CD14-positive monocyte (primary cell): ENCODE data around the gene ATP5F1E. TPM values are rescaled to one million over a fixed set of nuclear protein-coding genes. Genes with fewer than 3 reads are reported as not detected.

Experiments
- DNase-seq, 3 donors: peaks; one replicate each; pipeline ENCODE4 v3.0.0-alpha.2; 2011 to 2022
- H2AFZ ChIP-seq: 2 replicates; pipeline ENCODE4 v1.6.0; 2012; ENCODE audit warnings: mild to moderate bottlenecking, low read depth, low read length, inconsistent platforms; ENCODE audit not compliant: insufficient read depth, poor library complexity, severe bottlenecking
- H3K27ac ChIP-seq, 2 donors: 1 replicate in 1 of 2; 2 replicates in 1 of 2; pipeline ENCODE4 v1.5.1; 2012 to 2013; ENCODE audit warnings: low read length in 2 of 2, control low read depth in 1 of 2, inconsistent platforms in 1 of 2, low read depth in 1 of 2, mild to moderate bottlenecking in 1 of 2
- H3K27me3 ChIP-seq, 2 donors: one replicate each; pipeline versions ENCODE4 v1.6.0 to v1.6.1; 2011 to 2013; ENCODE audit warnings: low read length in 2 of 2; ENCODE audit not compliant: control insufficient read depth in 2 of 2, insufficient read depth in 2 of 2
- H3K36me3 ChIP-seq, 2 donors: replicated peaks in 1 of 2; 1 replicate in 1 of 2; 2 replicates in 1 of 2; pipeline versions ENCODE4 v1.5.1 to v1.6.1; 2012 to 2013; ENCODE audit warnings: low read length in 2 of 2, control low read depth in 1 of 2, inconsistent platforms in 1 of 2, mild to moderate bottlenecking in 1 of 2; ENCODE audit not compliant: insufficient read depth in 2 of 2, control insufficient read depth in 1 of 2
- H3K4me1 ChIP-seq, 2 donors: 1 replicate in 1 of 2; 2 replicates in 1 of 2; pipeline versions ENCODE4 v1.5.1 to v1.6.1; 2012 to 2013; ENCODE audit warnings: low read length in 2 of 2, control low read depth in 1 of 2, inconsistent platforms in 1 of 2, mild to moderate bottlenecking in 1 of 2, moderate library complexity in 1 of 2; ENCODE audit not compliant: insufficient read depth in 2 of 2, control insufficient read depth in 1 of 2
- H3K4me2 ChIP-seq: replicated peaks from 2 replicates; pipeline ENCODE3; 2012; ENCODE audit warnings: low read length, moderate library complexity, mild to moderate bottlenecking; ENCODE audit not compliant: poor library complexity, severe bottlenecking; ENCODE audit errors: extremely low read depth
- H3K4me3 ChIP-seq, 3 experiments: fragments of 200-600 bp in 1 of 3; sonication (generic) in 1 of 3; replicated peaks in 1 of 3; 1 replicate in 2 of 3; 2 replicates in 1 of 3; pipeline ENCODE4 v1.5.1; 2011 to 2013; ENCODE audit warnings: low read length in 3 of 3, mild to moderate bottlenecking in 3 of 3, control low read depth in 2 of 3, low read depth in 2 of 3, inconsistent platforms in 1 of 3, moderate library complexity in 1 of 3
- H3K79me2 ChIP-seq: 2 replicates; pipeline ENCODE4 v1.6.0; 2012; ENCODE audit warnings: mild to moderate bottlenecking, control low read depth, inconsistent platforms, low read length, moderate library complexity; ENCODE audit not compliant: insufficient read depth
- H3K9ac ChIP-seq: 2 replicates; pipeline ENCODE4 v1.6.0; 2017; ENCODE audit warnings: low read length, mild to moderate bottlenecking; ENCODE audit not compliant: insufficient read depth, poor library complexity, severe bottlenecking
- H3K9me3 ChIP-seq, 2 donors: replicated peaks in 1 of 2; 1 replicate in 1 of 2; 2 replicates in 1 of 2; pipeline versions ENCODE4 v1.5.1 to v1.6.1; 2012 to 2013; ENCODE audit warnings: low read length in 2 of 2, control low read depth in 1 of 2; ENCODE audit not compliant: control insufficient read depth in 1 of 2, insufficient read depth in 1 of 2
- H4K20me1 ChIP-seq: 2 replicates; pipeline ENCODE4 v1.6.0; 2012; ENCODE audit warnings: mild to moderate bottlenecking, low read length, control low read depth, moderate library complexity; ENCODE audit not compliant: insufficient read depth
- H3K27ac Mint-ChIP-seq, 7 donors: one replicate each; pipeline ENCODE4 v1.8.0; 2020; ENCODE audit warnings: mild to moderate bottlenecking in 7 of 7, mixed read lengths in 7 of 7, moderate library complexity in 6 of 7, inconsistent platforms in 2 of 7
- H3K27me3 Mint-ChIP-seq, 3 donors: one replicate each; pipeline ENCODE4 v1.8.0; 2021 to 2022; ENCODE audit warnings: low read depth in 3 of 3, mild to moderate bottlenecking in 3 of 3, mixed read lengths in 3 of 3, moderate library complexity in 3 of 3, inconsistent platforms in 1 of 3
- H3K36me3 Mint-ChIP-seq, 2 donors: one replicate each; pipeline ENCODE4 v1.8.0; 2020; ENCODE audit warnings: mixed read lengths in 2 of 2, inconsistent platforms in 1 of 2, mild to moderate bottlenecking in 1 of 2
- H3K4me1 Mint-ChIP-seq: one replicate; pipeline ENCODE4 v1.8.0; 2020; ENCODE audit warnings: mild to moderate bottlenecking, mixed read lengths
- H3K4me3 Mint-ChIP-seq, 2 donors: one replicate each; pipeline ENCODE4 v1.8.0; 2020; ENCODE audit warnings: mild to moderate bottlenecking in 2 of 2, mixed read lengths in 2 of 2, moderate library complexity in 1 of 2
- H3K9me3 Mint-ChIP-seq, 7 donors: one replicate each; pipeline ENCODE4 v1.8.0; 2020 to 2022; ENCODE audit warnings: mixed read lengths in 7 of 7, mild to moderate bottlenecking in 6 of 7, moderate library complexity in 6 of 7, inconsistent platforms in 2 of 7
- WGBS: methylation state at CpG from one replicate; pipeline ENCODE4 v1.1.5; 2013; ENCODE audit warnings: missing lambda C conversion rate; ENCODE audit not compliant: insufficient coverage; 5-methylcytosine and 5-hydroxymethylcytosine counted together
- intact Hi-C, 2 donors: fragments of 100-400 bp; cut with micrococcal nuclease; formaldehyde crosslinking; loops; one replicate each; pipeline versions ENCODE4 v1.15.0 to v1.15.1; 2023
- polyA plus RNA-seq, 3 donors: library from polyadenylated mRNA; depleted of rRNA in 1 of 3; unstranded in 2 of 3; stranded (reverse) in 1 of 3; fragments of 300-500 nt in 2 of 3; fragments of >200 nt in 1 of 3; fragmentation: Illumina TruSeq in 2 of 3; gene quantifications; 1 replicate in 2 of 3; 2 replicates in 1 of 3; pipeline ENCODE4 v1.2.3, GENCODE V29; 2012 to 2021
- TF ChIP-seq, protein P1 (sequence below): fragments of 200-600 bp; IDR thresholded peaks from one replicate; pipeline ENCODE4 v1.8.0; 2022; ENCODE audit warnings: antibody characterized with exemption, mild to moderate bottlenecking

ATP5F1E gene
- polyA plus RNA-seq, 3 donors: 39.0 to 105 (median 102) TPM

DNA sequence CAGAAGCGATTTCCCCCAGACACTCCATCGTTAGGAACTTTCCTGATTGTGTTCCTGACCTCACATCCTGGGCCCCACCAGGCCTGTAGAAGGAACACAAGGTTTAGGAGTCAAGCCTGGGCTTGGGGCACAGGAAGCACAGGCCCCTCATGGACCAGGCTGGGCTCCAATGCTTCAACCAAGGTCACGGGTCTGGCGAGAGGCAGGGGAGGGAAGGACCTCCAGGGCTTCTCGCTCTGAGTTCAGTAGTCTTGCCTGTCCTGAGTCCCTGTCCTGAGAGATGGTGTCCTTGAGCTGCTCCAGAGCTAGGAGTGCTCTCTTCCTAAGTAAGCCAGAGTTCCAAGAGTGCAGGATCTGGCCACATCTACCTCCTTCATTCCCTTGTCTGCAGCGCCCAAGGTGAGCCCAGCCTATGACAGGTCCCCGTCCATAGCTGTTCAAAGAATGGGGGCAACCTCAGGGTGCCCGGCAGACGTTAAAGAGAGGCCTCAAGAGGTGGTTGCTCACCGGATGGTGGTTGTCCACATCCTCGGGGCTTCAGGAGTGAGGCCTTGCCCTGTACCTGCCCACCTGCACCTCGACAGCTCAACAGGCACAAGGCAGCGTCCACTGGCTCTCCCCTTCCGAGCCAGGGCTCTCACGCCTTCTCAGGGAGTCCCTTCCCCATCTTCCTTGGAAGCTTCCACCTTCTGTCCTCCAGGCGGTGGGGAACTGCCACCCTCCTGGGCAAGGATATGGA is 14.5 kb downstream of the ATP5F1E start:
- peaks cover 42 to 59% of the 10 kb centered on the region in 2 donors for H3K36me3 Mint-ChIP-seq
- no peak overlapping the region for H2AFZ ChIP-seq
- H3K4me2 ChIP-seq: no peak overlapping the region
- H3K4me1 Mint-ChIP-seq: peaks cover 26% of the 10 kb centered on the region
- H3K27me3 Mint-ChIP-seq: peaks cover 5 to 16% (median 10%) of the 10 kb centered on the region in 3 donors
- WGBS: 95% methylated on average over 9 of the region's 16 CpGs
- DNase-seq: no peak
- no peak overlapping the region for H3K9ac ChIP-seq
- no peaks in the 10 kb centered on the region for H3K79me2 ChIP-seq
- H3K27me3 ChIP-seq: no peaks in the 10 kb centered on the region
- intact Hi-C loops: no loop called here
- H3K36me3 ChIP-seq: peaks cover 2 to 18% of the 10 kb centered on the region in 2 donors
- peaks cover 27% of the 10 kb centered on the region for H4K20me1 ChIP-seq
- no peak overlapping the region for H3K4me3 ChIP-seq
- H3K9me3 Mint-ChIP-seq: no peaks in the 10 kb centered on the region
- no peak overlapping the region for H3K4me3 Mint-ChIP-seq
- TF ChIP-seq, protein P1, sequence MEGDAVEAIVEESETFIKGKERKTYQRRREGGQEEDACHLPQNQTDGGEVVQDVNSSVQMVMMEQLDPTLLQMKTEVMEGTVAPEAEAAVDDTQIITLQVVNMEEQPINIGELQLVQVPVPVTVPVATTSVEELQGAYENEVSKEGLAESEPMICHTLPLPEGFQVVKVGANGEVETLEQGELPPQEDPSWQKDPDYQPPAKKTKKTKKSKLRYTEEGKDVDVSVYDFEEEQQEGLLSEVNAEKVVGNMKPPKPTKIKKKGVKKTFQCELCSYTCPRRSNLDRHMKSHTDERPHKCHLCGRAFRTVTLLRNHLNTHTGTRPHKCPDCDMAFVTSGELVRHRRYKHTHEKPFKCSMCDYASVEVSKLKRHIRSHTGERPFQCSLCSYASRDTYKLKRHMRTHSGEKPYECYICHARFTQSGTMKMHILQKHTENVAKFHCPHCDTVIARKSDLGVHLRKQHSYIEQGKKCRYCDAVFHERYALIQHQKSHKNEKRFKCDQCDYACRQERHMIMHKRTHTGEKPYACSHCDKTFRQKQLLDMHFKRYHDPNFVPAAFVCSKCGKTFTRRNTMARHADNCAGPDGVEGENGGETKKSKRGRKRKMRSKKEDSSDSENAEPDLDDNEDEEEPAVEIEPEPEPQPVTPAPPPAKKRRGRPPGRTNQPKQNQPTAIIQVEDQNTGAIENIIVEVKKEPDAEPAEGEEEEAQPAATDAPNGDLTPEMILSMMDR: no peak
- no peaks in the 10 kb centered on the region for H3K9me3 ChIP-seq
- peak overlapping the region in 3 of 7 donors; percentile 7 to 75 (median 72) for H3K27ac Mint-ChIP-seq
- H3K4me1 ChIP-seq: peaks cover 4 to 10% of the 10 kb centered on the region in 2 donors
- no peak overlapping the region for H3K27ac ChIP-seq

DNA sequence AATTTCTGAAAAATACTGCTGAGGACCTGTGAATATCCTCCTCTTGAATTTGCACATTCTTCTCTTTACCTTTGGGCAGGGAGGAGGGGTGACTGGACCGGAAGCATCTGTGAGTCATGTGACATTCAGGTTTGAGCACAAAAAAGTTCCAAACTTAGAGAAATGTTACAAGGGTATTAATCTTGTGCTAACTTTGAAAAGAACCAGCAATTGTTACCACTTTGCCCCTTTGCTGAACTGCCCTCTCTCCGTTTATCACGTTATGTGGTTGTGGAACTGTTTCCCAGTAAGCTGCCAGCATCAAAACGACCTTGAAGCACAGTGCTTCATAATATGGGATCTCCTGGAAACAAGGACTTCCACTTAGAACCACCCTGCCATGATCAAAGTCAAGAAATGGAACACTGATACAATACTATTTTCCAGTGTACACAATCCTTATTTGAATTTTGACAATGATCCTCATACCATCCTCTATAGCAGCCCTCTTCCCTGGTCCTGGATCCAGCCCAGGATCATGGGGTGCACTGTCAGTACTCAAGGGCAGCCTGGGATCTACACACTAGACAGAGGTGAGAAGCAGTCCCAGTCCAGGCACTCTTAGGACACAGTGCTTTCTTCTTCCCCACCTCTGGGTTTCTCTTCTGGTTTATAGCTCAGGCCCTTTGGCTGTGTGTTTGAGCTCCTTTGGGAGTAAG is 15.2 kb downstream of the ATP5F1E start:
- WGBS: 11% methylated on average over 3 of the region's 4 CpGs
- intact Hi-C loops: no loop called here

More for the DNA sequence above, 15.2 kb downstream of the ATP5F1E start:
- Histone ChIP-seq H2AFZ (no peak overlapping the region), H3K9ac (no peak overlapping the region), H3K4me1 (peaks cover 4 to 10% of the 10 kb centered on the region in 2 donors), H3K79me2 (no peaks in the 10 kb centered on the region), H3K9me3 (no peaks in the 10 kb centered on the region), H3K4me3 (no peak overlapping the region), H3K36me3 (peaks cover 0 to 12% of the 10 kb centered on the region in 2 donors), H3K4me2 (no peak overlapping the region), H3K27ac (no peak overlapping the region), H4K20me1 (peaks cover 20% of the 10 kb centered on the region), H3K27me3 (no peaks in the 10 kb centered on the region)
- peak in 1 of 3 donors; percentile 46 for DNase-seq
- Mint-ChIP-seq H3K4me3 (no peak overlapping the region), H3K27me3 (peaks cover 6 to 17% (median 11%) of the 10 kb centered on the region in 3 donors), H3K9me3 (no peaks in the 10 kb centered on the region), H3K4me1 (peaks cover 26% of the 10 kb centered on the region), H3K36me3 (peaks cover 34 to 53% of the 10 kb centered on the region in 2 donors), H3K27ac (peak overlapping the region in 4 of 7 donors; percentile 23 to 75 (median 55))
- TF ChIP-seq, protein P1: no peak
